K562 (cell line): ENCODE data around the gene TRIM27. TPM values are rescaled to one million over a fixed set of nuclear protein-coding genes. Genes with fewer than 3 reads are reported as not detected.

Experiments
- ELF4 ChIP-seq: fragments of 450-650 bp; formaldehyde crosslinking; IDR thresholded peaks from 2 replicates; pipeline ENCODE4 v1.4.0; 2022; ENCODE audit warnings: missing genetic modification characterization
- EP300 ChIP-seq: IDR thresholded peaks from 2 replicates; pipeline ENCODE4 v1.6.1; 2012; ENCODE audit warnings: low read length, improper control_type of control experiment
- FOXA3 ChIP-seq, 2 experiments: fragments of 450-650 bp in 1 of 2; sonication (generic) in 1 of 2; formaldehyde crosslinking; IDR thresholded peaks in 1 of 2; conservative IDR thresholded peaks in 1 of 2; 2 replicates each; pipeline versions ENCODE4 v1.4.0 to v1.8.0; 2020 to 2022; ENCODE audit warnings: mild to moderate bottlenecking in 2 of 2, missing genetic modification reagents in 1 of 2
- HNRNPUL1 ChIP-seq: fragments of 200-400 bp; formaldehyde crosslinking; IDR thresholded peaks from 2 replicates; pipeline ENCODE4 v1.6.1; 2017; ENCODE audit warnings: low read length
- KDM1A ChIP-seq, 2 experiments: fragments of 450-650 bp; IDR thresholded peaks; 2 replicates each; pipeline ENCODE4 v1.6.1; 2016; ENCODE audit warnings: mild to moderate bottlenecking in 2 of 2
- MAFK ChIP-seq: IDR thresholded peaks from 2 replicates; pipeline ENCODE4 v1.6.1; 2011; ENCODE audit warnings: low read length, improper control_type of control experiment
- MYC ChIP-seq, 2 experiments: fragments of 250-450 bp in 1 of 2; sonication (Bioruptor Pico) in 1 of 2; IDR thresholded peaks; 2 replicates each; pipeline versions ENCODE4 v1.5.1 to v1.6.1; 2012 to 2021; ENCODE audit warnings: low read depth in 2 of 2, borderline replicate concordance in 1 of 2, improper control_type of control experiment in 1 of 2, low read length in 1 of 2, mild to moderate bottlenecking in 1 of 2, moderate library complexity in 1 of 2
- NBN ChIP-seq: fragments of 450-650 bp; IDR thresholded peaks from 2 replicates; pipeline ENCODE4 v1.6.1; 2016; ENCODE audit warnings: low read depth, mild to moderate bottlenecking
- NR2C1 ChIP-seq, 2 experiments: fragments of 450-650 bp; IDR thresholded peaks; 2 replicates each; pipeline ENCODE4 v1.6.1; 2017; ENCODE audit warnings: mild to moderate bottlenecking in 2 of 2, antibody characterized with exemption in 1 of 2, inconsistent platforms in 1 of 2, missing compliant biosample characterization in 1 of 2, missing genetic modification characterization in 1 of 2
- NR2F6 ChIP-seq: fragments of 450-650 bp; formaldehyde crosslinking; IDR thresholded peaks from 2 replicates; pipeline ENCODE4 v1.4.0; 2020; ENCODE audit warnings: mild to moderate bottlenecking
- OTX1 ChIP-seq: fragments of 450-650 bp; formaldehyde crosslinking; IDR thresholded peaks from 2 replicates; pipeline ENCODE4 v1.4.0; 2022; ENCODE audit warnings: mild to moderate bottlenecking
- SIN3A ChIP-seq, 2 experiments: fragments of 150-350 bp in 1 of 2; IDR thresholded peaks; 2 replicates each; pipeline ENCODE4 v1.6.1; 2011 to 2016; ENCODE audit warnings: borderline replicate concordance in 2 of 2, low read depth in 2 of 2, low read length in 2 of 2, mild to moderate bottlenecking in 2 of 2, moderate library complexity in 2 of 2; ENCODE audit not compliant: control insufficient read depth in 1 of 2
- TAF1 ChIP-seq: IDR thresholded peaks from 2 replicates; pipeline ENCODE4 v1.6.1; 2011; ENCODE audit warnings: mild to moderate bottlenecking, low read length, moderate library complexity; ENCODE audit not compliant: insufficient read depth, control insufficient read depth, severe bottlenecking; ENCODE audit errors: extremely low read depth
- TRIM25 ChIP-seq: fragments of 450-650 bp; IDR thresholded peaks from 2 replicates; pipeline ENCODE4 v1.7.0; 2016; ENCODE audit warnings: borderline replicate concordance
- polyA plus RNA-seq, 8 experiments: library from polyadenylated mRNA; depleted of rRNA in 4 of 8; stranded (reverse) in 5 of 8; unstranded in 3 of 8; fragments of >200 nt; fragmentation: Nextera tagmentation in 2 of 8; fragmentation: Illumina TruSeq in 1 of 8; extraction: Ambion mirVana in 2 of 8; extraction: Trizol in 1 of 8; gene quantifications; 2 replicates each; pipeline versions ENCODE4 v1.2.1 to v1.2.3, GENCODE V29; 2011 to 2014; ENCODE audit warnings: inconsistent platforms in 1 of 8, missing spikeins in 1 of 8
- total RNA-seq, 7 experiments: library from RNA; depleted of rRNA in 6 of 7; stranded (reverse); fragments of >200 nt in 6 of 7; fragmentation: Illumina TruSeq in 2 of 7; extraction: Trizol in 2 of 7; gene quantifications; 2 replicates each; pipeline versions ENCODE4 v1.2.1 to v1.2.3, GENCODE V29; 2011 to 2021; ENCODE audit warnings: low replicate concordance in 1 of 7
- TF ChIP-seq, protein P1 (sequence below), 3 experiments: IDR thresholded peaks in 2 of 3; conservative IDR thresholded peaks in 1 of 3; 2 replicates each; pipeline ENCODE4 v1.5.1; 2011 to 2012; ENCODE audit warnings: low read length in 3 of 3, mild to moderate bottlenecking in 3 of 3, control low read depth in 2 of 3, improper control_type of control experiment in 1 of 3, inconsistent platforms in 1 of 3, low read depth in 1 of 3, mixed read lengths in 1 of 3, moderate library complexity in 1 of 3; ENCODE audit not compliant: insufficient read depth in 2 of 3
- TF ChIP-seq, protein P2 (sequence below): fragments of 200-400 bp; formaldehyde crosslinking; IDR thresholded peaks from 2 replicates; pipeline ENCODE4 v1.6.1; 2017; ENCODE audit warnings: mild to moderate bottlenecking, low read depth, low read length, moderate library complexity
- TF ChIP-seq, protein P3 (sequence below), 2 experiments: IDR thresholded peaks; 2 replicates each; pipeline ENCODE4 v1.6.1; 2012; ENCODE audit warnings: improper control_type of control experiment in 2 of 2, low read depth in 2 of 2, low read length in 2 of 2, borderline replicate concordance in 1 of 2

TRIM27 gene
- total and polyA plus RNA-seq, 9 of the 15 experiments (the other 6 are each of a cell fraction or from before 2014, with no cell fraction given), result 37.7 to 235 (median 122) TPM

- TF ChIP-seq, protein P1, sequence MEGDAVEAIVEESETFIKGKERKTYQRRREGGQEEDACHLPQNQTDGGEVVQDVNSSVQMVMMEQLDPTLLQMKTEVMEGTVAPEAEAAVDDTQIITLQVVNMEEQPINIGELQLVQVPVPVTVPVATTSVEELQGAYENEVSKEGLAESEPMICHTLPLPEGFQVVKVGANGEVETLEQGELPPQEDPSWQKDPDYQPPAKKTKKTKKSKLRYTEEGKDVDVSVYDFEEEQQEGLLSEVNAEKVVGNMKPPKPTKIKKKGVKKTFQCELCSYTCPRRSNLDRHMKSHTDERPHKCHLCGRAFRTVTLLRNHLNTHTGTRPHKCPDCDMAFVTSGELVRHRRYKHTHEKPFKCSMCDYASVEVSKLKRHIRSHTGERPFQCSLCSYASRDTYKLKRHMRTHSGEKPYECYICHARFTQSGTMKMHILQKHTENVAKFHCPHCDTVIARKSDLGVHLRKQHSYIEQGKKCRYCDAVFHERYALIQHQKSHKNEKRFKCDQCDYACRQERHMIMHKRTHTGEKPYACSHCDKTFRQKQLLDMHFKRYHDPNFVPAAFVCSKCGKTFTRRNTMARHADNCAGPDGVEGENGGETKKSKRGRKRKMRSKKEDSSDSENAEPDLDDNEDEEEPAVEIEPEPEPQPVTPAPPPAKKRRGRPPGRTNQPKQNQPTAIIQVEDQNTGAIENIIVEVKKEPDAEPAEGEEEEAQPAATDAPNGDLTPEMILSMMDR (IDR thresholded peaks at IDR 0.05 in 2 of 3, conservative IDR thresholded peaks at IDR 0.05 in 1 of 3; ENCODE audit: insufficient read depth in 2 of 3, low read depth in 1 of 3, low read length in 3 of 3), result peak; percentile 9 to 67 (median 65)
- TF ChIP-seq TAF1 (peak; percentile 37), SIN3A (IDR thresholded peaks at IDR 0.05; ENCODE audit: borderline replicate concordance in 2 of 2, control insufficient read depth in 1 of 2, low read depth in 2 of 2, low read length in 2 of 2) (0 out of 4 replicates have a peak, but pooled peaks of 1 of the 2 experiments have one; percentile 41), ELF4 (CRISPR knock-in tag) (0 out of 2 replicates have a peak, but pooled peaks have one; percentile 6), NR2F6 (CRISPR knock-in tag) (no peak), NBN (0 out of 2 replicates have a peak, but pooled peaks have one; percentile 13), EP300 (no peak), OTX1 (CRISPR knock-in tag) (0 out of 2 replicates have a peak, but pooled peaks have one; percentile 69), TRIM25 (no peak), FOXA3 (CRISPR knock-in tag; conservative IDR thresholded peaks at IDR 0.05 in 1 of 2, IDR thresholded peaks at IDR 0.05 in 1 of 2) (0 out of 4 replicates have a peak, but pooled peaks of 1 of the 2 experiments have one; percentile 26), NR2C1 (IDR thresholded peaks at IDR 0.05) (peak; percentile 74), NR2C1 (tag; IDR thresholded peaks at IDR 0.05) (peak; percentile 60), KDM1A (IDR thresholded peaks at IDR 0.05) (0 out of 4 replicates have a peak, but pooled peaks of 1 of the 2 experiments have one; percentile 10), MYC (IDR thresholded peaks at IDR 0.05; ENCODE audit: low read depth, low read length) (0 out of 2 replicates have a peak, but pooled peaks have one; percentile 56), MYC (CRISPR knock-in tag; IDR thresholded peaks at IDR 0.05; ENCODE audit: borderline replicate concordance, low read depth) (no peak), HNRNPUL1 (no peak), MAFK (0 out of 2 replicates have a peak, but pooled peaks have one; percentile 13)
- TF ChIP-seq, protein P2, sequence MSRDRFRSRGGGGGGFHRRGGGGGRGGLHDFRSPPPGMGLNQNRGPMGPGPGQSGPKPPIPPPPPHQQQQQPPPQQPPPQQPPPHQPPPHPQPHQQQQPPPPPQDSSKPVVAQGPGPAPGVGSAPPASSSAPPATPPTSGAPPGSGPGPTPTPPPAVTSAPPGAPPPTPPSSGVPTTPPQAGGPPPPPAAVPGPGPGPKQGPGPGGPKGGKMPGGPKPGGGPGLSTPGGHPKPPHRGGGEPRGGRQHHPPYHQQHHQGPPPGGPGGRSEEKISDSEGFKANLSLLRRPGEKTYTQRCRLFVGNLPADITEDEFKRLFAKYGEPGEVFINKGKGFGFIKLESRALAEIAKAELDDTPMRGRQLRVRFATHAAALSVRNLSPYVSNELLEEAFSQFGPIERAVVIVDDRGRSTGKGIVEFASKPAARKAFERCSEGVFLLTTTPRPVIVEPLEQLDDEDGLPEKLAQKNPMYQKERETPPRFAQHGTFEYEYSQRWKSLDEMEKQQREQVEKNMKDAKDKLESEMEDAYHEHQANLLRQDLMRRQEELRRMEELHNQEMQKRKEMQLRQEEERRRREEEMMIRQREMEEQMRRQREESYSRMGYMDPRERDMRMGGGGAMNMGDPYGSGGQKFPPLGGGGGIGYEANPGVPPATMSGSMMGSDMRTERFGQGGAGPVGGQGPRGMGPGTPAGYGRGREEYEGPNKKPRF, result no peak
- TF ChIP-seq, protein P3, sequence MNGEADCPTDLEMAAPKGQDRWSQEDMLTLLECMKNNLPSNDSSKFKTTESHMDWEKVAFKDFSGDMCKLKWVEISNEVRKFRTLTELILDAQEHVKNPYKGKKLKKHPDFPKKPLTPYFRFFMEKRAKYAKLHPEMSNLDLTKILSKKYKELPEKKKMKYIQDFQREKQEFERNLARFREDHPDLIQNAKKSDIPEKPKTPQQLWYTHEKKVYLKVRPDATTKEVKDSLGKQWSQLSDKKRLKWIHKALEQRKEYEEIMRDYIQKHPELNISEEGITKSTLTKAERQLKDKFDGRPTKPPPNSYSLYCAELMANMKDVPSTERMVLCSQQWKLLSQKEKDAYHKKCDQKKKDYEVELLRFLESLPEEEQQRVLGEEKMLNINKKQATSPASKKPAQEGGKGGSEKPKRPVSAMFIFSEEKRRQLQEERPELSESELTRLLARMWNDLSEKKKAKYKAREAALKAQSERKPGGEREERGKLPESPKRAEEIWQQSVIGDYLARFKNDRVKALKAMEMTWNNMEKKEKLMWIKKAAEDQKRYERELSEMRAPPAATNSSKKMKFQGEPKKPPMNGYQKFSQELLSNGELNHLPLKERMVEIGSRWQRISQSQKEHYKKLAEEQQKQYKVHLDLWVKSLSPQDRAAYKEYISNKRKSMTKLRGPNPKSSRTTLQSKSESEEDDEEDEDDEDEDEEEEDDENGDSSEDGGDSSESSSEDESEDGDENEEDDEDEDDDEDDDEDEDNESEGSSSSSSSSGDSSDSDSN (IDR thresholded peaks at IDR 0.05; ENCODE audit: borderline replicate concordance in 1 of 2, low read depth in 2 of 2, low read length in 2 of 2), result 0 out of 4 replicates have a peak, but pooled peaks of 1 of the 2 experiments have one; percentile 10
Measured at GRCh38 chr6:28864326-28864923, 59.4 kb downstream of the TRIM27 start (continued).
